H1 (cell line): ENCODE results near the gene FGF19. TPM values are rescaled to one million over a fixed set of nuclear protein-coding genes. Genes with fewer than 3 reads are reported as not detected.

ENCODE experiments used
- CTCF ChIA-PET: fragments of 300-600 bp; sonication (Branson Sonifier 250); formaldehyde crosslinking; loops from one replicate; lab custom pipeline; 2021; ENCODE audit not compliant: partially characterized antibody; lab: Charles Lee
- POLR2A ChIA-PET: fragments of 300-600 bp; sonication (Branson Sonifier 250); formaldehyde crosslinking; loops from one replicate; lab custom pipeline; 2021; ENCODE audit warnings: inconsistent platforms; ENCODE audit not compliant: partially characterized antibody; lab: Charles Lee
- DNase-seq, 2 experiments: peaks; one replicate each; pipeline versions ENCODE4 v3.0.0 to v3.0.0-alpha.2; 2010 to 2022; ENCODE audit warnings: low spot score in 2 of 2, low read depth in 1 of 2, mixed read lengths in 1 of 2
- FAIRE-seq: peaks from 2 replicates; lab custom pipeline; 2011; peaks lifted over from hg19 to GRCh38; lab: Jason Lieb, UNC
- H2AFZ ChIP-seq: 2 replicates; pipeline ENCODE4 v1.8.1; 2012; ENCODE audit warnings: low read length, inconsistent platforms
- H2AK5ac ChIP-seq: 2 replicates; pipeline ENCODE4 v1.6.1; 2013; ENCODE audit warnings: low read depth, low read length
- H2BK120ac ChIP-seq: replicated peaks from 2 replicates; pipeline ENCODE3; 2013; ENCODE audit warnings: low read depth, low read length, inconsistent platforms
- H2BK12ac ChIP-seq: 2 replicates; pipeline ENCODE4 v1.6.1; 2013; ENCODE audit warnings: low read depth, low read length
- H2BK15ac ChIP-seq: 2 replicates; pipeline ENCODE4 v1.6.1; 2013; ENCODE audit warnings: low read length
- H2BK20ac ChIP-seq: 2 replicates; pipeline ENCODE4 v1.6.1; 2013; ENCODE audit warnings: low read length
- H2BK5ac ChIP-seq: 2 replicates; pipeline ENCODE4 v1.6.1; 2013; ENCODE audit warnings: low read depth, low read length
- H3K14ac ChIP-seq: 2 replicates; pipeline ENCODE4 v1.6.1; 2013; ENCODE audit warnings: inconsistent platforms; ENCODE audit not compliant: insufficient read length
- H3K18ac ChIP-seq: 2 replicates; pipeline ENCODE4 v1.6.1; 2013; ENCODE audit warnings: low read length; ENCODE audit errors: extremely low read depth
- H3K23ac ChIP-seq: 2 replicates; pipeline ENCODE4 v1.6.1; 2013; ENCODE audit warnings: inconsistent platforms; ENCODE audit not compliant: insufficient read length
- H3K23me2 ChIP-seq: 2 replicates; pipeline ENCODE4 v1.6.1; 2013; ENCODE audit warnings: low read depth, low read length
- H3K27ac ChIP-seq: 2 replicates; pipeline ENCODE4 v1.6.1; 2011; ENCODE audit warnings: low read depth, low read length, inconsistent platforms
- H3K27me3 ChIP-seq, 4 experiments: replicated peaks in 1 of 4; 1 replicate in 1 of 4; 2 replicates in 3 of 4; pipeline versions ENCODE4 v1.6.1 to v1.8.1; 2011 to 2013; ENCODE audit warnings: low read length in 3 of 4, mild to moderate bottlenecking in 3 of 4, inconsistent platforms in 2 of 4, mixed read lengths in 2 of 4, moderate library complexity in 1 of 4; ENCODE audit not compliant: control insufficient read depth in 3 of 4, insufficient read depth in 3 of 4; ENCODE audit errors: extremely low read depth in 1 of 4
- H3K36me3 ChIP-seq, 4 experiments: 2 replicates each; pipeline versions ENCODE4 v1.6.1 to v1.8.1; 2011 to 2013; ENCODE audit warnings: mild to moderate bottlenecking in 4 of 4, low read length in 3 of 4, moderate library complexity in 2 of 4, control low read depth in 1 of 4, inconsistent platforms in 1 of 4; ENCODE audit not compliant: insufficient read depth in 4 of 4, control insufficient read depth in 2 of 4
- H3K4ac ChIP-seq: replicated peaks from 2 replicates; pipeline ENCODE3; 2013; ENCODE audit warnings: low read length, low read depth, mixed read lengths, inconsistent platforms; ENCODE audit not compliant: insufficient read length
- H3K4me1 ChIP-seq, 4 experiments: replicated peaks in 1 of 4; 1 replicate in 1 of 4; 2 replicates in 3 of 4; pipeline versions ENCODE4 v1.6.1 to v1.8.1; 2011 to 2013; ENCODE audit warnings: low read length in 3 of 4, inconsistent platforms in 2 of 4, mixed read lengths in 1 of 4; ENCODE audit not compliant: insufficient read depth in 4 of 4, control insufficient read depth in 3 of 4
- H3K4me2 ChIP-seq, 2 experiments: 2 replicates each; pipeline versions ENCODE4 v1.6.1 to v1.8.1; 2011 to 2013; ENCODE audit warnings: low read depth in 2 of 2, low read length in 2 of 2, control low read depth in 1 of 2, inconsistent platforms in 1 of 2, mild to moderate bottlenecking in 1 of 2; ENCODE audit not compliant: insufficient read depth in 1 of 2
- H3K4me3 ChIP-seq, 4 experiments: fragments of 200-600, 300-600 bp in 1 of 4; sonication (generic), shearing (Covaris generic), sonication (Bioruptor Twin) in 1 of 4; 2 replicates each; pipeline versions ENCODE4 v1.5.1 to v1.8.1; 2011 to 2016; ENCODE audit warnings: low read length in 4 of 4, low read depth in 3 of 4, control low read depth in 2 of 4, inconsistent platforms in 2 of 4, mild to moderate bottlenecking in 2 of 4, mixed read lengths in 1 of 4, moderate library complexity in 1 of 4; ENCODE audit not compliant: insufficient read depth in 2 of 4; ENCODE audit errors: extremely low read depth in 1 of 4
- H3K56ac ChIP-seq: replicated peaks from 2 replicates; pipeline ENCODE3; 2013; ENCODE audit warnings: low read depth, mild to moderate bottlenecking, mixed read lengths, low read length, inconsistent platforms; ENCODE audit not compliant: insufficient read length
- H3K79me1 ChIP-seq: 2 replicates; pipeline ENCODE4 v1.6.1; 2013; ENCODE audit warnings: low read depth, low read length, control low read depth
- H3K79me2 ChIP-seq, 2 experiments: 2 replicates each; pipeline versions ENCODE4 v1.6.1 to v1.8.1; 2012 to 2013; ENCODE audit warnings: low read length in 2 of 2, mild to moderate bottlenecking in 2 of 2, inconsistent platforms in 1 of 2; ENCODE audit not compliant: insufficient read depth in 2 of 2, control insufficient read depth in 1 of 2
- H3K9ac ChIP-seq, 4 experiments: replicated peaks in 1 of 4; 1 replicate in 1 of 4; 2 replicates in 3 of 4; pipeline versions ENCODE4 v1.6.1 to v1.8.1; 2011 to 2013; ENCODE audit warnings: low read depth in 3 of 4, low read length in 3 of 4, control low read depth in 2 of 4, mild to moderate bottlenecking in 2 of 4, moderate library complexity in 2 of 4, inconsistent platforms in 1 of 4; ENCODE audit errors: extremely low read depth in 1 of 4
- H3K9me3 ChIP-seq, 2 experiments: 2 replicates each; pipeline versions ENCODE4 v1.6.1 to v1.8.1; 2012 to 2013; ENCODE audit warnings: mild to moderate bottlenecking in 2 of 2, moderate library complexity in 2 of 2, control low read depth in 1 of 2, inconsistent platforms in 1 of 2, low read depth in 1 of 2, low read length in 1 of 2, mixed read lengths in 1 of 2; ENCODE audit not compliant: insufficient read depth in 2 of 2
- H4K20me1 ChIP-seq, 2 experiments: replicated peaks in 1 of 2; 2 replicates each; pipeline versions ENCODE3 to v1.8.1; 2011 to 2013; ENCODE audit warnings: inconsistent platforms in 2 of 2, low read length in 2 of 2, mild to moderate bottlenecking in 1 of 2; ENCODE audit not compliant: insufficient read depth in 2 of 2, control insufficient read depth in 1 of 2
- H4K5ac ChIP-seq: 2 replicates; pipeline ENCODE4 v1.6.1; 2013; ENCODE audit warnings: low read length, low read depth, mixed read lengths, inconsistent platforms; ENCODE audit not compliant: insufficient read length
- H4K8ac ChIP-seq: 2 replicates; pipeline ENCODE4 v1.8.0; 2013; ENCODE audit warnings: mild to moderate bottlenecking, moderate library complexity, low read length, inconsistent platforms; ENCODE audit not compliant: insufficient read depth; ENCODE audit errors: extremely low read depth
- H4K91ac ChIP-seq: replicated peaks from 2 replicates; pipeline ENCODE3; 2013; ENCODE audit warnings: low read length, mixed read lengths, inconsistent platforms; ENCODE audit not compliant: insufficient read length
- BCL11A ChIP-seq, 2 experiments: IDR thresholded peaks; one replicate each; pipeline ENCODE4 v1.6.1; 2011; ENCODE audit warnings: low read depth in 2 of 2, low read length in 2 of 2, mild to moderate bottlenecking in 2 of 2
- CREB1 ChIP-seq: IDR thresholded peaks from 2 replicates; pipeline ENCODE4 v1.6.1; 2012; ENCODE audit warnings: inconsistent platforms
- EGR1 ChIP-seq: IDR thresholded peaks from 2 replicates; pipeline ENCODE4 v1.6.1; 2011; ENCODE audit warnings: low read depth, low read length, borderline replicate concordance
- HDAC6 ChIP-seq: IDR thresholded peaks from one replicate; pipeline ENCODE4 v1.7.1; 2012; ENCODE audit warnings: low read depth, mild to moderate bottlenecking, inconsistent platforms, low read length, moderate library complexity
- JUN ChIP-seq: IDR thresholded peaks from 2 replicates; pipeline ENCODE4 v1.6.1; 2011; ENCODE audit warnings: low read depth, mild to moderate bottlenecking, improper control_type of control experiment, low read length
- KDM4A ChIP-seq: IDR thresholded peaks from one replicate; pipeline ENCODE4 v1.7.1; 2012; ENCODE audit warnings: low read depth, mild to moderate bottlenecking, moderate library complexity, low read length, inconsistent platforms; ENCODE audit not compliant: severe bottlenecking
- RAD21 ChIP-seq, 2 experiments: IDR thresholded peaks in 1 of 2; conservative IDR thresholded peaks in 1 of 2; 2 replicates each; pipeline ENCODE4 v1.6.1; 2011; ENCODE audit warnings: low read depth in 2 of 2, low read length in 2 of 2, improper control_type of control experiment in 1 of 2, inconsistent platforms in 1 of 2, mild to moderate bottlenecking in 1 of 2, moderate library complexity in 1 of 2
- RNF2 ChIP-seq: fragments of 200-900, 300-1000 bp; sonication (generic); IDR thresholded peaks from 2 replicates; pipeline ENCODE4 v1.7.1; 2016; ENCODE audit warnings: borderline replicate concordance, low read depth, mild to moderate bottlenecking, antibody characterized with exemption, low read length; ENCODE audit not compliant: poor library complexity, severe bottlenecking; ENCODE audit errors: missing control alignments
- SIRT6 ChIP-seq: IDR thresholded peaks from one replicate; pipeline ENCODE4 v1.7.1; 2012; ENCODE audit warnings: low read length, inconsistent platforms
- SP4 ChIP-seq: IDR thresholded peaks from 2 replicates; pipeline ENCODE4 v1.6.1; 2012; ENCODE audit warnings: low read length, inconsistent platforms
- WGBS, 2 experiments: shearing (Covaris generic) in 1 of 2; methylation state at CpG; one replicate each; pipeline versions ENCODE4 v1.1.6 to v1.1.7; 2013 to 2015; ENCODE audit warnings: low lambda C conversion rate in 2 of 2, mixed read lengths in 2 of 2, inconsistent platforms in 1 of 2, low coverage in 1 of 2, missing lambda C conversion rate in 1 of 2; ENCODE audit not compliant: insufficient replicate concordance in 2 of 2, insufficient coverage in 1 of 2, insufficient read length in 1 of 2; ENCODE audit errors: extremely low coverage in 1 of 2, missing lambda C conversion rate in 1 of 2; 5-methylcytosine and 5-hydroxymethylcytosine counted together
- polyA plus RNA-seq, 7 experiments: library from polyadenylated mRNA; depleted of rRNA in 3 of 7; stranded (reverse) in 5 of 7; unstranded in 2 of 7; fragments of >200 nt in 5 of 7; fragments of 200-250 nt in 2 of 7; gene quantifications; 1 replicate in 5 of 7; 2 replicates in 1 of 7; 4 replicates in 1 of 7; pipeline versions ENCODE4 v1.2.1 to v1.2.3, GENCODE V29; 2011 to 2013; ENCODE audit warnings: missing spikeins in 2 of 7, mixed read lengths in 2 of 7
- total RNA-seq: library from RNA; stranded (reverse); fragmentation: NEBNext Ultra II Directional; extraction: Animal tissue kit (Norgen Biotek cat#: 25700); gene quantifications from 2 replicates; pipeline ENCODE4 v1.2.1, GENCODE V29; 2021

The FGF19 gene
- total and polyA plus RNA-seq, 2 of the 8 experiments (the other 6 are each of a cell fraction or from before 2014, with no cell fraction given) = 9.6 to 14.8 TPM

DNA sequence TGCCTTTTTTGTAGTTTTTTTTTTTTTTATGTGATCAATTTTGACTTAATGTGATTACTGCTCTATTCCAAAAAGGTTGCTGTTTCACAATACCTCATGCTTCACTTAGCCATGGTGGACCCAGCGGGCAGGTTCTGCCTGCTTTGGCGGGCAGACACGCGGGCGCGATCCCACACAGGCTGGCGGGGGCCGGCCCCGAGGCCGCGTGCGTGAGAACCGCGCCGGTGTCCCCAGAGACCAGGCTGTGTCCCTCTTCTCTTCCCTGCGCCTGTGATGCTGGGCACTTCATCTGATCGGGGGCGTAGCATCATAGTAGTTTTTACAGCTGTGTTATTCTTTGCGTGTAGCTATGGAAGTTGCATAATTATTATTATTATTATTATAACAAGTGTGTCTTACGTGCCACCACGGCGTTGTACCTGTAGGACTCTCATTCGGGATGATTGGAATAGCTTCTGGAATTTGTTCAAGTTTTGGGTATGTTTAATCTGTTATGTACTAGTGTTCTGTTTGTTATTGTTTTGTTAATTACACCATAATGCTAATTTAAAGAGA lies 50.3 kb downstream of the FGF19 start:
- peaks cover 25 to 59% (median 40%) of the 10 kb centered on the region in 4 experiments for H3K36me3 ChIP-seq
- H4K20me1 ChIP-seq = peaks cover 9 to 13% of the 10 kb centered on the region in 2 experiments
- no peak overlapping the region for H4K8ac ChIP-seq
- H2BK20ac ChIP-seq = no peak overlapping the region
- no peak overlapping the region for H3K4ac ChIP-seq
- no peak overlapping the region for H2BK15ac ChIP-seq
- H3K4me2 ChIP-seq = no peak overlapping the region
- H3K23me2 ChIP-seq = no peaks in the 10 kb centered on the region; the same call in 1 of the 2 replicates
- H3K79me1 ChIP-seq = 0 out of 2 replicates have a peak, but pooled peaks cover 2% of the 10 kb centered on the region
- no peak overlapping the region for H3K4me3 ChIP-seq
- DNase-seq (no peak), FAIRE-seq (no peak)
- H3K18ac ChIP-seq = no peak overlapping the region
- no peak overlapping the region for H3K27ac ChIP-seq
- ChIA-PET CTCF (interaction anchor here (0.6 to 1.6 kb wide), 4 partner anchors 9 to 360 kb away, joined by 3 to 4 read pairs (median 4); no protein-coding TSS in a partner anchor), POLR2A (interaction anchor here (1.6 to 10.9 kb wide), 3 partner anchors 12 to 44 kb away, joined by 5 to 197 read pairs (median 12); partner anchors contain the start of gene CCND1)
- no peaks in the 10 kb centered on the region for H3K79me2 ChIP-seq
- H3K23ac ChIP-seq = no peak overlapping the region
- H3K14ac ChIP-seq = no peak overlapping the region
- H3K9me3 ChIP-seq = no peaks in the 10 kb centered on the region
- H3K27me3 ChIP-seq = no peaks in the 10 kb centered on the region; a peak in 1 of 7 replicates
- 96% methylated on average over 23 of the region's 23 CpGs; no CpG with 5 or more reads in 1 of the 2 experiments for WGBS, 2 experiments
- H4K91ac ChIP-seq = no peak overlapping the region
- no peak overlapping the region for H2BK12ac ChIP-seq
- H3K4me1 ChIP-seq = peaks cover under 1 to 16% (median 10%) of the 10 kb centered on the region in 4 experiments
- no peak overlapping the region for H2AFZ ChIP-seq
- no peak overlapping the region for H4K5ac ChIP-seq
- no peak overlapping the region for H3K9ac ChIP-seq
- H2AK5ac ChIP-seq = no peak overlapping the region
- no peak overlapping the region for H2BK5ac ChIP-seq
- H3K56ac ChIP-seq = no peak overlapping the region
- H2BK120ac ChIP-seq = no peak overlapping the region
- TF ChIP-seq RNF2 = no peak
- no peak for TF ChIP-seq SIRT6
- TF ChIP-seq RAD21 (IDR thresholded peaks at IDR 0.05 in 1 of 2, conservative IDR thresholded peaks at IDR 0.05 in 1 of 2; ENCODE audit: low read depth in 2 of 2, low read length in 2 of 2) = no peak
- no peak for TF ChIP-seq KDM4A
- no peak for TF ChIP-seq BCL11A (IDR thresholded peaks at IDR 0.05; ENCODE audit: low read depth in 2 of 2, low read length in 2 of 2)
- TF ChIP-seq CREB1 = no peak
- TF ChIP-seq JUN = no peak
- no peak for TF ChIP-seq SP4
- TF ChIP-seq HDAC6 = no peak
- no peak for TF ChIP-seq EGR1
